H9 (cell line): ENCODE measurements around the gene PTCH1. TPM values are rescaled to one million over a fixed set of nuclear protein-coding genes. Genes with fewer than 3 reads are reported as not detected.

ENCODE experiments used
- DNase-seq: peaks from one replicate; pipeline ENCODE4 v3.0.0-alpha.2; 2017
- H2AFZ ChIP-seq: one replicate; pipeline ENCODE4 v1.6.1; 2013; ENCODE audit warnings: mild to moderate bottlenecking, low read length, control low read depth, moderate library complexity
- H2AK5ac ChIP-seq: 2 replicates; pipeline ENCODE4 v1.6.1; 2013; ENCODE audit warnings: low read length, control low read depth, mixed read lengths; ENCODE audit not compliant: insufficient read length
- H2BK120ac ChIP-seq: one replicate; pipeline ENCODE4 v1.6.1; 2013; ENCODE audit warnings: low read depth, mild to moderate bottlenecking, low read length, control low read depth, inconsistent platforms; ENCODE audit not compliant: poor library complexity, severe bottlenecking
- H2BK12ac ChIP-seq: 2 replicates; pipeline ENCODE4 v1.6.1; 2013; ENCODE audit warnings: low read length, control low read depth, mixed read lengths, low read depth; ENCODE audit not compliant: insufficient read length
- H2BK15ac ChIP-seq: 2 replicates; pipeline ENCODE4 v1.6.1; 2013; ENCODE audit warnings: low read depth, low read length, control low read depth
- H2BK20ac ChIP-seq: one replicate; pipeline ENCODE4 v1.6.1; 2013; ENCODE audit warnings: low read depth, mild to moderate bottlenecking, low read length, control low read depth, inconsistent platforms; ENCODE audit not compliant: poor library complexity, severe bottlenecking
- H2BK5ac ChIP-seq: 2 replicates; pipeline ENCODE4 v1.6.1; 2013; ENCODE audit warnings: low read length, control low read depth, mixed read lengths; ENCODE audit not compliant: insufficient read length
- H3K14ac ChIP-seq: 2 replicates; pipeline ENCODE4 v1.6.1; 2013; ENCODE audit warnings: low read length, control low read depth; ENCODE audit not compliant: insufficient read depth
- H3K18ac ChIP-seq: 2 replicates; pipeline ENCODE4 v1.6.1; 2013; ENCODE audit warnings: low read depth, mild to moderate bottlenecking, mixed read lengths, low read length, control low read depth; ENCODE audit not compliant: insufficient read length
- H3K23ac ChIP-seq: 2 replicates; pipeline ENCODE4 v1.6.1; 2013; ENCODE audit warnings: low read length, control low read depth, mixed read lengths, low read depth; ENCODE audit not compliant: insufficient read length
- H3K23me2 ChIP-seq: 2 replicates; pipeline ENCODE4 v1.6.1; 2013; ENCODE audit warnings: low read depth, mild to moderate bottlenecking, mixed read lengths, low read length, control low read depth; ENCODE audit not compliant: insufficient read length, poor library complexity, severe bottlenecking
- H3K27ac ChIP-seq: 2 replicates; pipeline ENCODE4 v1.5.1; 2013; ENCODE audit warnings: low read length, control low read depth, mixed read lengths, low read depth; ENCODE audit not compliant: insufficient read length
- H3K27me3 ChIP-seq: 2 replicates; pipeline ENCODE4 v1.6.1; 2013; ENCODE audit warnings: low read length, control low read depth, inconsistent platforms; ENCODE audit not compliant: insufficient read depth
- H3K4ac ChIP-seq: 2 replicates; pipeline ENCODE4 v1.6.1; 2013; ENCODE audit warnings: low read depth, mild to moderate bottlenecking, control low read depth, inconsistent platforms, low read length, moderate library complexity
- H3K4me1 ChIP-seq: 2 replicates; pipeline ENCODE4 v1.6.1; 2013; ENCODE audit warnings: low read length, control low read depth, inconsistent platforms; ENCODE audit not compliant: insufficient read depth
- H3K4me2 ChIP-seq: 2 replicates; pipeline ENCODE4 v1.6.1; 2013; ENCODE audit warnings: low read length, control low read depth, mixed read lengths; ENCODE audit not compliant: insufficient read length, insufficient read depth
- H3K56ac ChIP-seq: 2 replicates; pipeline ENCODE4 v1.6.1; 2013; ENCODE audit warnings: low read depth, mild to moderate bottlenecking, mixed read lengths, low read length, control low read depth; ENCODE audit not compliant: insufficient read length
- H3K79me1 ChIP-seq: 2 replicates; pipeline ENCODE4 v1.6.1; 2013; ENCODE audit warnings: low read depth, mild to moderate bottlenecking, moderate library complexity, low read length, control low read depth, inconsistent platforms; ENCODE audit not compliant: insufficient read depth, poor library complexity, severe bottlenecking
- H3K79me2 ChIP-seq: 2 replicates; pipeline ENCODE4 v1.6.1; 2013; ENCODE audit warnings: low read length, control low read depth, inconsistent platforms; ENCODE audit not compliant: insufficient read depth
- H3K9ac ChIP-seq: 2 replicates; pipeline ENCODE4 v1.6.1; 2013; ENCODE audit warnings: low read length, control low read depth, mixed read lengths; ENCODE audit not compliant: insufficient read length; ENCODE audit errors: extremely low read depth
- H3K9me3 ChIP-seq: one replicate; pipeline ENCODE4 v1.6.1; 2013; ENCODE audit warnings: low read depth, low read length, inconsistent platforms; ENCODE audit not compliant: control insufficient read depth
- H3T11ph ChIP-seq: one replicate; pipeline ENCODE4 v1.6.1; 2013; ENCODE audit warnings: mild to moderate bottlenecking, low read length, control low read depth, inconsistent platforms
- H4K20me1 ChIP-seq: one replicate; pipeline ENCODE4 v1.6.1; 2013; ENCODE audit not compliant: control insufficient read depth, insufficient read length, insufficient read depth
- H4K5ac ChIP-seq: 2 replicates; pipeline ENCODE4 v1.6.1; 2013; ENCODE audit warnings: low read depth, mild to moderate bottlenecking, mixed read lengths, low read length, control low read depth; ENCODE audit not compliant: insufficient read length
- H4K8ac ChIP-seq: replicated peaks from 2 replicates; pipeline ENCODE4 v1.6.1; 2013; ENCODE audit warnings: low read length, control low read depth, mixed read lengths, low read depth; ENCODE audit not compliant: insufficient read length
- H4K91ac ChIP-seq: 2 replicates; pipeline ENCODE4 v1.6.1; 2013; ENCODE audit warnings: low read depth, mild to moderate bottlenecking, moderate library complexity, mixed read lengths, low read length, control low read depth; ENCODE audit not compliant: insufficient read length
- H3K27ac Mint-ChIP-seq, 3 experiments: 2 replicates in 2 of 3; 3 replicates in 1 of 3; pipeline ENCODE4 v1.8.0; 2020 to 2021; ENCODE audit warnings: mixed read lengths in 3 of 3, mild to moderate bottlenecking in 1 of 3, moderate library complexity in 1 of 3
- H3K27me3 Mint-ChIP-seq: 2 replicates; pipeline ENCODE4 v1.8.0; 2021; ENCODE audit warnings: low read depth, mild to moderate bottlenecking, moderate library complexity, mixed read lengths
- H3K36me3 Mint-ChIP-seq, 3 experiments: 2 replicates in 2 of 3; 3 replicates in 1 of 3; pipeline ENCODE4 v1.8.0; 2020 to 2021; ENCODE audit warnings: low read depth in 3 of 3, mixed read lengths in 3 of 3; ENCODE audit not compliant: insufficient read depth in 1 of 3
- H3K4me1 Mint-ChIP-seq, 2 experiments: 2 replicates each; pipeline ENCODE4 v1.8.0; 2020; ENCODE audit warnings: mixed read lengths in 2 of 2
- H3K4me3 Mint-ChIP-seq, 2 experiments: 2 replicates in 1 of 2; 3 replicates in 1 of 2; pipeline ENCODE4 v1.8.0; 2020 to 2021; ENCODE audit warnings: mild to moderate bottlenecking in 2 of 2, mixed read lengths in 2 of 2, moderate library complexity in 1 of 2
- H3K9me3 Mint-ChIP-seq, 2 experiments: 2 replicates in 1 of 2; 3 replicates in 1 of 2; pipeline ENCODE4 v1.8.0; 2020; ENCODE audit warnings: mild to moderate bottlenecking in 2 of 2, mixed read lengths in 2 of 2, moderate library complexity in 1 of 2
- WGBS: extraction: QIAGEN DNeasy Blood & Tissue Kit; methylation state at CpG from one replicate; pipeline ENCODE4 v1.1.7; 2013; ENCODE audit warnings: missing lambda C conversion rate, low lambda C conversion rate, mixed read lengths; ENCODE audit not compliant: insufficient read length; ENCODE audit errors: extremely low coverage; 5-methylcytosine and 5-hydroxymethylcytosine counted together
- total RNA-seq: library from RNA; stranded (reverse); gene quantifications from 2 replicates; pipeline ENCODE4 v1.2.1, GENCODE V29; 2021
- TF ChIP-seq, protein P1 (sequence below): fragments of 200-600 bp; sonication (generic); conservative IDR thresholded peaks from 3 replicates; pipeline ENCODE4 v1.8.0; 2021; ENCODE audit warnings: antibody characterized with exemption, mild to moderate bottlenecking

The PTCH1 gene
- total RNA-seq, 1 experiment from 2014 or later = 9.1 TPM

- no peak overlapping the region for H2BK120ac ChIP-seq
- no peak overlapping the region for H2BK20ac ChIP-seq
- no peak overlapping the region for H4K5ac ChIP-seq
- H3K56ac ChIP-seq = no peak overlapping the region
- H2BK15ac ChIP-seq = no peak overlapping the region
- no peak overlapping the region for H2BK12ac ChIP-seq
- H3T11ph ChIP-seq = no peak overlapping the region
- H3K18ac ChIP-seq = no peak overlapping the region
- no peak overlapping the region for H3K4me2 ChIP-seq
- H3K4me1 ChIP-seq = peaks cover 6% of the 10 kb centered on the region; the same call in 1 of the 2 replicates
- H3K9ac ChIP-seq = no peak overlapping the region
- H3K4me3 Mint-ChIP-seq = peak overlapping the region; percentile 49 to 66
- WGBS = no CpG with 5 or more reads among the region's 30 CpGs
- H4K8ac ChIP-seq = no peak overlapping the region
- peaks cover 24 to 31% of the 10 kb centered on the region in 2 experiments for H3K4me1 Mint-ChIP-seq
- H3K27me3 Mint-ChIP-seq = peaks cover 28% of the 10 kb centered on the region
- no peak overlapping the region for H3K23ac ChIP-seq
- H3K79me2 ChIP-seq = no peaks in the 10 kb centered on the region
- peaks cover 23 to 64% (median 42%) of the 10 kb centered on the region in 3 experiments for H3K36me3 Mint-ChIP-seq
- no peak overlapping the region for H2AFZ ChIP-seq
- H2AK5ac ChIP-seq = no peak overlapping the region
- H3K27me3 ChIP-seq = no peaks in the 10 kb centered on the region
- no peaks in the 10 kb centered on the region for H3K9me3 Mint-ChIP-seq
- no peaks in the 10 kb centered on the region for H3K23me2 ChIP-seq
- TF ChIP-seq, protein P1, sequence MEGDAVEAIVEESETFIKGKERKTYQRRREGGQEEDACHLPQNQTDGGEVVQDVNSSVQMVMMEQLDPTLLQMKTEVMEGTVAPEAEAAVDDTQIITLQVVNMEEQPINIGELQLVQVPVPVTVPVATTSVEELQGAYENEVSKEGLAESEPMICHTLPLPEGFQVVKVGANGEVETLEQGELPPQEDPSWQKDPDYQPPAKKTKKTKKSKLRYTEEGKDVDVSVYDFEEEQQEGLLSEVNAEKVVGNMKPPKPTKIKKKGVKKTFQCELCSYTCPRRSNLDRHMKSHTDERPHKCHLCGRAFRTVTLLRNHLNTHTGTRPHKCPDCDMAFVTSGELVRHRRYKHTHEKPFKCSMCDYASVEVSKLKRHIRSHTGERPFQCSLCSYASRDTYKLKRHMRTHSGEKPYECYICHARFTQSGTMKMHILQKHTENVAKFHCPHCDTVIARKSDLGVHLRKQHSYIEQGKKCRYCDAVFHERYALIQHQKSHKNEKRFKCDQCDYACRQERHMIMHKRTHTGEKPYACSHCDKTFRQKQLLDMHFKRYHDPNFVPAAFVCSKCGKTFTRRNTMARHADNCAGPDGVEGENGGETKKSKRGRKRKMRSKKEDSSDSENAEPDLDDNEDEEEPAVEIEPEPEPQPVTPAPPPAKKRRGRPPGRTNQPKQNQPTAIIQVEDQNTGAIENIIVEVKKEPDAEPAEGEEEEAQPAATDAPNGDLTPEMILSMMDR = no peak
- H3K79me1 ChIP-seq = no peaks in the 10 kb centered on the region
- no peak overlapping the region for H2BK5ac ChIP-seq
- H3K27ac Mint-ChIP-seq = peak overlapping the region; percentile 38 to 70 (median 69); a peak in 4 of 7 replicates
- DNase-seq = peak; percentile 57
- H3K27ac ChIP-seq = no peak overlapping the region
- no peak overlapping the region for H4K91ac ChIP-seq
- H3K14ac ChIP-seq = no peak overlapping the region
- no peaks in the 10 kb centered on the region for H4K20me1 ChIP-seq
- H3K4ac ChIP-seq = no peak overlapping the region
- no peaks in the 10 kb centered on the region for H3K9me3 ChIP-seq
Observed at GRCh38 chr9:95462249-95463147, 54.3 kb downstream of the PTCH1 start.
